IMR-90 (cell line): Measurements from ENCODE around the gene TMEM37. TPM values are rescaled to one million over a fixed set of nuclear protein-coding genes. Genes with fewer than 3 reads are reported as not detected.

Source experiments
- ATAC-seq: fragments of 200-7000 bp; cut with Tn5 transposase; 2 replicates; pipeline ENCODE4 v1.9.1; 2020; ENCODE audit warnings: low read depth, mild to moderate bottlenecking, moderate library complexity
- BruUV-seq: library from RNA; stranded (reverse); fragments of 400-500 nt; replicated peaks from 2 replicates; lab custom pipeline; 2021; lab: Mats Ljungman, UMichigan
- CTCF ChIA-PET: fragments of 300-600 bp; formaldehyde crosslinking; extraction: SDS; loops from one replicate; lab custom pipeline; 2021; ENCODE audit warnings: antibody characterized with exemption; lab: Yijun Ruan, JAX
- POLR2A ChIA-PET: fragments of 300-600 bp; sonication (Branson Sonifier 250); formaldehyde crosslinking; loops from one replicate; lab custom pipeline; 2022; ENCODE audit warnings: antibody characterized with exemption; ENCODE audit not compliant: unreplicated experiment; lab: Charles Lee
- DNase-seq: peaks from one replicate; pipeline ENCODE4 v3.0.0; 2013
- H2AFZ ChIP-seq: replicated peaks from 2 replicates; pipeline ENCODE3; 2013; ENCODE audit warnings: low read length, mild to moderate bottlenecking; ENCODE audit not compliant: poor library complexity
- H2AK5ac ChIP-seq: 2 replicates; pipeline ENCODE4 v1.6.1; 2013; ENCODE audit warnings: low read depth, low read length, inconsistent platforms
- H2AK9ac ChIP-seq: replicated peaks from 2 replicates; pipeline ENCODE3; 2013; ENCODE audit warnings: mild to moderate bottlenecking, low read depth, low read length, moderate library complexity; ENCODE audit not compliant: poor library complexity
- H2BK120ac ChIP-seq: 2 replicates; pipeline ENCODE4 v1.6.1; 2013; ENCODE audit warnings: low read depth, low read length, inconsistent platforms
- H2BK15ac ChIP-seq: 3 replicates; pipeline ENCODE4 v1.6.1; 2013; ENCODE audit warnings: low read depth, low read length, inconsistent platforms
- H2BK20ac ChIP-seq: 2 replicates; pipeline ENCODE4 v1.6.1; 2013; ENCODE audit warnings: low read depth, mild to moderate bottlenecking, inconsistent platforms, low read length, moderate library complexity
- H2BK5ac ChIP-seq: 2 replicates; pipeline ENCODE4 v1.6.1; 2013; ENCODE audit warnings: mild to moderate bottlenecking, low read depth, low read length, inconsistent platforms; ENCODE audit not compliant: poor library complexity, severe bottlenecking
- H3K14ac ChIP-seq: replicated peaks from 2 replicates; pipeline ENCODE4 v1.6.1; 2013; ENCODE audit warnings: low read depth, low read length, inconsistent platforms
- H3K18ac ChIP-seq: 2 replicates; pipeline ENCODE4 v1.6.1; 2013; ENCODE audit warnings: low read depth, low read length, control low read depth
- H3K23ac ChIP-seq: 2 replicates; pipeline ENCODE4 v1.6.1; 2013; ENCODE audit warnings: low read depth, low read length, inconsistent platforms
- H3K27ac ChIP-seq: 2 replicates; pipeline ENCODE4 v1.5.1; 2013; ENCODE audit warnings: mild to moderate bottlenecking, control low read depth, low read length; ENCODE audit not compliant: insufficient read depth
- H3K27me3 ChIP-seq: 2 replicates; pipeline ENCODE4 v1.6.1; 2013; ENCODE audit warnings: low read length; ENCODE audit not compliant: control insufficient read depth, insufficient read depth
- H3K36me3 ChIP-seq: 2 replicates; pipeline ENCODE4 v1.6.1; 2013; ENCODE audit warnings: low read length, mixed read lengths; ENCODE audit not compliant: control insufficient read depth, insufficient read depth
- H3K4ac ChIP-seq: 2 replicates; pipeline ENCODE4 v1.6.1; 2013; ENCODE audit warnings: low read depth, low read length, inconsistent platforms
- H3K4me1 ChIP-seq: 2 replicates; pipeline ENCODE4 v1.6.1; 2013; ENCODE audit warnings: low read length, mixed read lengths; ENCODE audit not compliant: control insufficient read depth, insufficient read depth
- H3K4me2 ChIP-seq: 2 replicates; pipeline ENCODE4 v1.6.1; 2013; ENCODE audit warnings: low read depth, mild to moderate bottlenecking, control low read depth, low read length, moderate library complexity
- H3K4me3 ChIP-seq: 2 replicates; pipeline ENCODE4 v1.5.1; 2013; ENCODE audit warnings: low read depth, mild to moderate bottlenecking, control low read depth, low read length, moderate library complexity; ENCODE audit not compliant: insufficient read depth
- H3K56ac ChIP-seq: 2 replicates; pipeline ENCODE4 v1.6.1; 2013; ENCODE audit warnings: low read length, inconsistent platforms; ENCODE audit not compliant: insufficient read depth; ENCODE audit errors: extremely low read depth
- H3K79me1 ChIP-seq, 2 experiments: 2 replicates each; pipeline ENCODE4 v1.6.1; 2013; ENCODE audit warnings: low read length in 2 of 2, inconsistent platforms in 1 of 2, low read depth in 1 of 2
- H3K9ac ChIP-seq: 2 replicates; pipeline ENCODE4 v1.6.1; 2013; ENCODE audit warnings: low read depth, low read length, control low read depth
- H3K9me1 ChIP-seq: 2 replicates; pipeline ENCODE4 v1.6.1; 2013; ENCODE audit warnings: low read length, inconsistent platforms; ENCODE audit not compliant: insufficient read depth
- H3K9me3 ChIP-seq: 2 replicates; pipeline ENCODE4 v1.6.1; 2013; ENCODE audit warnings: low read length; ENCODE audit not compliant: control insufficient read depth, insufficient read depth
- H4K20me1 ChIP-seq: 2 replicates; pipeline ENCODE4 v1.6.1; 2013; ENCODE audit warnings: low read length, inconsistent platforms; ENCODE audit not compliant: insufficient read depth
- H4K5ac ChIP-seq: 2 replicates; pipeline ENCODE4 v1.6.1; 2013; ENCODE audit warnings: mild to moderate bottlenecking, low read depth, low read length, control low read depth
- H4K8ac ChIP-seq, 2 experiments: 2 replicates each; pipeline ENCODE4 v1.6.1; 2013; ENCODE audit warnings: low read depth in 2 of 2, low read length in 2 of 2, control low read depth in 1 of 2, inconsistent platforms in 1 of 2
- H4K91ac ChIP-seq: 2 replicates; pipeline ENCODE4 v1.6.1; 2013; ENCODE audit warnings: low read depth, low read length, inconsistent platforms; ENCODE audit not compliant: insufficient read depth
- BHLHE40 ChIP-seq: fragments of 150-350 bp; IDR thresholded peaks from 2 replicates; pipeline ENCODE4 v1.6.1; 2016; ENCODE audit warnings: mild to moderate bottlenecking, low read depth, low read length
- CHD1 ChIP-seq: IDR thresholded peaks from 2 replicates; pipeline ENCODE4 v1.6.1; 2012; ENCODE audit warnings: low read depth, low read length, improper control_type of control experiment
- CTCF ChIP-seq: conservative IDR thresholded peaks from 2 replicates; pipeline ENCODE4 v1.5.1; 2012; ENCODE audit warnings: mild to moderate bottlenecking, low read depth, low read length, improper control_type of control experiment
- FOS ChIP-seq: fragments of 150-350 bp; IDR thresholded peaks from 2 replicates; pipeline ENCODE4 v1.6.1; 2016; ENCODE audit warnings: low read depth, low read length
- MAZ ChIP-seq: IDR thresholded peaks from 2 replicates; pipeline ENCODE4 v1.6.1; 2012; ENCODE audit warnings: low read depth, mild to moderate bottlenecking, low read length, improper control_type of control experiment, moderate library complexity, borderline replicate concordance
- MXI1 ChIP-seq: IDR thresholded peaks from 2 replicates; pipeline ENCODE4 v1.6.1; 2012; ENCODE audit warnings: low read depth, mild to moderate bottlenecking, low read length, moderate library complexity, borderline replicate concordance
- NFE2L2 ChIP-seq: fragments of 150-350 bp; IDR thresholded peaks from 2 replicates; pipeline ENCODE4 v1.6.1; 2016; ENCODE audit warnings: low read depth, mild to moderate bottlenecking, low read length
- POLR2A ChIP-seq: IDR thresholded peaks from 2 replicates; pipeline ENCODE4 v1.6.1; 2012; ENCODE audit warnings: mild to moderate bottlenecking, low read depth, low read length
- RAD21 ChIP-seq: IDR thresholded peaks from 2 replicates; pipeline ENCODE4 v1.6.1; 2012; ENCODE audit warnings: low read length, improper control_type of control experiment
- RFX5 ChIP-seq: IDR thresholded peaks from 2 replicates; pipeline ENCODE4 v1.8.0; 2012; ENCODE audit warnings: low read depth, mild to moderate bottlenecking, low read length, moderate library complexity
- SMC3 ChIP-seq: fragments of 150-350 bp; IDR thresholded peaks from 2 replicates; pipeline ENCODE4 v1.6.1; 2016; ENCODE audit warnings: low read depth, mild to moderate bottlenecking, antibody characterized with exemption, low read length, moderate library complexity
- USF2 ChIP-seq: fragments of 150-350 bp; IDR thresholded peaks from 2 replicates; pipeline ENCODE4 v1.6.1; 2017; ENCODE audit warnings: mild to moderate bottlenecking, antibody characterized with exemption, low read length, low read depth
- WGBS, 2 experiments: methylation state at CpG; one replicate each; pipeline versions ENCODE4 v1.1.5 to v1.1.7; 2013; ENCODE audit warnings: missing lambda C conversion rate in 2 of 2; ENCODE audit not compliant: insufficient read length in 1 of 2; ENCODE audit errors: extremely low coverage in 2 of 2; 5-methylcytosine and 5-hydroxymethylcytosine counted together
- dilution Hi-C: fragments of 300-500 bp; cut with HindIII; formaldehyde crosslinking; loops from one replicate; pipeline ENCODE4 v1.14.3; 2018; ENCODE audit warnings: low sequenced_read_pairs; ENCODE audit not compliant: unreplicated experiment
- in situ Hi-C: fragments of 300-500 bp; cut with MboI; formaldehyde crosslinking; loops from 3 replicates; pipeline ENCODE4 v1.14.3; 2019; ENCODE audit warnings: low sequenced_read_pairs, inconsistent platforms, mixed read lengths
- intact Hi-C: fragments of 100-400 bp; cut with micrococcal nuclease; formaldehyde crosslinking; loops from 2 replicates; pipeline ENCODE4 v1.10.0; 2022
- polyA plus RNA-seq, 3 experiments: library from polyadenylated mRNA; depleted of rRNA; stranded (reverse); fragments of >200 nt; gene quantifications; 2 replicates each; pipeline ENCODE4 v1.2.3, GENCODE V29; 2012; ENCODE audit warnings: low replicate concordance in 1 of 3
- total RNA-seq: library from RNA; depleted of rRNA; stranded (reverse); fragments of >200 nt; gene quantifications from 2 replicates; pipeline ENCODE4 v1.2.3, GENCODE V29; 2012

The TMEM37 gene
- total and polyA plus RNA-seq, 2 of the 4 experiments (the other 2 are of a cell fraction) = under 0.01 to 0.39 TPM

GRCh38 chr2:119409506-119409905 lies 22.1 kb upstream of the TMEM37 start:
- Histone ChIP-seq H4K5ac (no peak overlapping the region), H3K4me2 (no peak overlapping the region), H3K14ac (no peak overlapping the region), H4K91ac (no peak overlapping the region), H3K4me3 (no peak overlapping the region), H2AK9ac (no peak overlapping the region), H3K9ac (no peak overlapping the region), H3K56ac (no peak overlapping the region), H4K20me1 (no peaks in the 10 kb centered on the region), H3K27me3 (no peaks in the 10 kb centered on the region), H2AFZ (no peak overlapping the region), H2BK120ac (no peak overlapping the region), H4K8ac (no peak overlapping the region), H2BK5ac (no peak overlapping the region), H3K9me1 (no peaks in the 10 kb centered on the region), H3K4ac (no peak overlapping the region), H3K9me3 (no peaks in the 10 kb centered on the region), H2BK15ac (no peak overlapping the region), H2AK5ac (no peak overlapping the region), H3K79me1 (no peaks in the 10 kb centered on the region), H3K27ac (no peak overlapping the region), H3K4me1 (no peaks in the 10 kb centered on the region), H3K23ac (no peak overlapping the region), H3K18ac (no peak overlapping the region), H3K36me3 (no peaks in the 10 kb centered on the region), H2BK20ac (no peak overlapping the region)
- in situ Hi-C loops = no loop called here
- intact Hi-C loops = loop anchor here (5.0 kb wide), 1 partner anchor 397 kb away; no protein-coding TSS in a partner anchor
- dilution Hi-C loops = no loop called here
- ChIA-PET POLR2A (no interaction called here), CTCF (interaction anchor here (1.3 kb wide), 1 partner anchor 67 kb away, joined by 6 read pairs; no protein-coding TSS in a partner anchor)
- WGBS, 2 experiments = no CpG with 5 or more reads among the region's 4 CpGs
- ATAC-seq (no peak), DNase-seq (no peak)
- TF ChIP-seq CTCF (no peak), RFX5 (no peak), NFE2L2 (no peak), SMC3 (no peak), RAD21 (no peak), CHD1 (no peak), MAZ (no peak), MXI1 (no peak), FOS (no peak), BHLHE40 (no peak), USF2 (no peak), POLR2A (no peak)
- BruUV-seq = no TSS peak
